Right ventricle myocardium inferior (tissue), 1 donor: ENCODE data around the gene CHN1. TPM values are rescaled to one million over a fixed set of nuclear protein-coding genes. Genes with fewer than 3 reads are reported as not detected.

Source experiments
- ATAC-seq: fragments of 200-7000 bp; cut with Tn5 transposase; one replicate; pipeline ENCODE4 v1.9.1; 2020; ENCODE audit warnings: mild to moderate bottlenecking, moderate library complexity
- DNase-seq: peaks from one replicate; pipeline ENCODE4 v3.0.0; 2021; ENCODE audit errors: missing footprints
- intact Hi-C: fragments of 100-400 bp; cut with DNase I; formaldehyde crosslinking; loops from one replicate; pipeline ENCODE4 v1.11.0; 2022
- total RNA-seq: library from RNA; stranded (reverse); fragmentation: NEBNext Ultra II Directional; extraction: Animal tissue kit (Norgen Biotek cat#: 25700); gene quantifications from one replicate; pipeline ENCODE4 v1.2.1, GENCODE V29; 2021
- donor health status: DM: no; HTN: yes; CAD: no; lungs with severe emphysema.

The CHN1 gene
- total RNA-seq, 1 donor from 2014 or later: 11.7 TPM

GRCh38 chr2:174846941-174847938 lies 157.9 kb downstream of the CHN1 start:
- no peak for DNase-seq
- peak; percentile 88 for ATAC-seq
- intact Hi-C loops: no loop called here

- DNase-seq: no peak
- intact Hi-C loops: no loop called here
Observed at GRCh38 chr2:174846218-174846617, 159.0 kb downstream of the CHN1 start.

DNA sequence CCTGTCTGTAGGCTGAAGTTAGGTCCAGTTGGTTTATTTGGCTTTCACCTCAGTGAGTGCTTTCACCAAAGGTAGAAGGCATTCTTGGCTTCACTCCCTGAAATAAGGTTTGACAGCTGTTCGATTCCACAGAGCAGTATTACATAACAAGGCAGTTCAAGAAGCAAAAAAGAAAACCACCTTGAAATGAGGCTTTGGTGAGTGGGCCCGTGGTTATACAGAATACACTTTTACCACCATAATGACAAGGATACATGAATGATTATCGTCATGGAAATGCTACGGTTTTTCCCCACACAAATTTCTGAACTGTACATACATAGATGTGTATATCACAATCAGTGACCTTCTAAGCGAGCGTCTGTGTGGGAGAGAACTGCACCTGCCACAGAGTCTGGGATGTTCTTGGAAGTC lies 160.9 kb downstream of the CHN1 start:
- no peak for DNase-seq

More at GRCh38 chr2:174846218-174846617, 159.0 kb downstream of the CHN1 start:
- no peak for ATAC-seq

DNA sequence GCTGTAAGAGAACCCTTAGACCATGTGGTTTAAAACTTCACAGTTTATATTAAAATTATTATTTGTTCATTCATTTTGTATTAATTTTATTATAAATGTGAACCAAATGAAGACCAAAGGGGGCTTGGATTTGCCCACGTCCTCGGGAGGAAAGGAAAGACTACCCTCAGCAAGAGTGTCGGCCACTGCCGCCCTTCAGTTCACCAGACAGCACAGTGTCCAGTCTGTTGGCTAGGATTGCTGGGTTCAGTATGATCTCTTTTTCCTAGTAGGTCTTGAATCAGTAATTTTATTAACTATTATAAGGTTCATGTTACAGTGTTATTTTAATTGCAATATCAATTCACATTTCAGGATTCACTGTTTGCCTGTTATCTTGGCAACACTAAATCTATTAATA lies 162.7 kb downstream of the CHN1 start:
- intact Hi-C loops: no loop called here

More for the DNA sequence above, 160.9 kb downstream of the CHN1 start:
- intact Hi-C loops: no loop called here
- ATAC-seq: no peak

DNA sequence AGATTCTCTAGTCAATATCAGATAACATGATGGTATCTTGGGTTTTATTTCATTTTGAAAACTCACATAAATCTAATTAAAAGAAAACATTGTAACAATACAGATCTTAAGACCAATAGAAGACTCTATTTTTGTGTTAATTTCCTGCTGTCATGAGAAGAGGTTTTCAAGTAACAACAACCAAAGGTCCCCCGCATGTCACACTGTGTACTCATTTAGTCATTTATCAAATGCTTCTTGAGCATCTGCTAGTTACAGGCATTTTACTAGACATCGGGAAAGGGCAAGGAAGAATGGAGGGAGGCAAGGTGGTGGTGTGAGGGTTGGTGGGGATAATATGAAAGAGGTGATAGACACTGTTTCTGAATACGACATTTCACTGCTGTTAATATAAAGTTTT lies 163.2 kb downstream of the CHN1 start:
- intact Hi-C loops: no loop called here
- ATAC-seq (no peak), DNase-seq (no peak)

More for the DNA sequence above, 162.7 kb downstream of the CHN1 start:
- ATAC-seq (no peak), DNase-seq (no peak)

DNA sequence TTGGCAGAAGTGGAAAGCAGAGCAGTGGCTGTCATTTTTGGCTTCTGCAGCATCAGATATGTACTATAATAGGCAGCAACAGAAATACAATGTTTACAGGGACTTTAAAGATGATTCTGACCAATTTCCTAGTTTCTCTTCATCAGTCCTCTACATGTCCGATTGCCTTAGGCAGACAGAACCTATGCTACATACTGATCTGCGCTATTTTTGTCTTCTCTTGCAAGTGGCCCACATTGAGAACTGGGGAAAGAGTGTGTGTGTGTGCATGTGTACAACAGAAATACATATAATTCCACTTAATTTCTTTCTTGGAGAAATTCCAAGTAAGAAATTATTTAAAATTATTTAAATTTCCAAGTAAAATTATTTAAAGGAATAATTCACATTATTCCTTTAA lies 163.8 kb downstream of the CHN1 start:
- DNase-seq: no peak
- intact Hi-C loops: no loop called here
- no peak for ATAC-seq

GRCh38 chr2:174840436-174840835 lies 164.7 kb downstream of the CHN1 start:
- intact Hi-C loops: no loop called here
- no peak for ATAC-seq
- DNase-seq: no peak

GRCh38 chr2:174839662-174840061 lies 165.5 kb downstream of the CHN1 start:
- ATAC-seq: no peak
- intact Hi-C loops: no loop called here
- no peak for DNase-seq

DNA sequence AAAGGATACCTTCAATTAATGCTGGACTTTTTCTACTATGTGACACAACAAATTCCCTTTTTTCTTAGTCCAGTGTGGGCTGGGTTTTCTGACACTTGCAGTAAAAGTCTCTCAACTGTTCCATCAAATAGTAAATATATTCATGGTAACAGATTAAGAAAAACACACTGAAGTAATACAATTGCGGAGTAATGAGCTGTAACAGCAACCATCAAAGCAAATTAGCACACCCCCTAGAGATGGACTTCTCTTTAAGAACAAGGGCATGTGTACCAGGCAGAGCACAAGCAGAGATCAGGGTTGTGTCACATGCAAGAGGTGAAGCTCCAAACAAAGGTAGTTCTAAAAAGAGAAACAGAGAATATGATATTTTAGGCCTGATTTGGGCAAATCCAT lies 168.2 kb downstream of the CHN1 start:
- ATAC-seq (no peak), DNase-seq (no peak)
- intact Hi-C loops: no loop called here

- intact Hi-C loops: no loop called here
Observed at GRCh38 chr2:174836377-174836994, 168.7 kb downstream of the CHN1 start.

DNA sequence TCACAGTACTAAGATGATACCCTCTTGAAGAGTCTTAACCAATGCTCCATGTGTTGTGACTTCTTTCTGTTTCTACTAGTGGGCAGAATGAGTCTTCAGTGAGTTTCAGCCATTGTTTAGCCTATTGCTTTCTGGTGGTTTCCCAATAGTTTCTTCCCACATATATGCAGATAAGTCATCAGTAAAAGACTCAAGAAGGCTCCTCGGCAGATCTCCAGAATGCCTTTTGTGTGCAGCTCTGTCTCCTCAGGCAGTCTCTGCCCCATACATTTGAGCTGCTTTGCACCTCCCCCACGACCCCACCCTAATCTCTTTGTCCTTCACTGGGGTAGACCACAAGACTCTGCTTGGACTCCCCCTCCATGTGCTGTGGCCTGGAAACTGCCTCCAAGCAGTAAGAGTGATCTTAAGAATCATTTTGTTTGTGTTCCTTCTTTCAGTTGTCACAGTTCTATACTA lies 169.4 kb downstream of the CHN1 start:
- DNase-seq (no peak), ATAC-seq (no peak)
- intact Hi-C loops: no loop called here

More at GRCh38 chr2:174836377-174836994, 168.7 kb downstream of the CHN1 start:
- no peak for ATAC-seq
- DNase-seq: no peak

DNA sequence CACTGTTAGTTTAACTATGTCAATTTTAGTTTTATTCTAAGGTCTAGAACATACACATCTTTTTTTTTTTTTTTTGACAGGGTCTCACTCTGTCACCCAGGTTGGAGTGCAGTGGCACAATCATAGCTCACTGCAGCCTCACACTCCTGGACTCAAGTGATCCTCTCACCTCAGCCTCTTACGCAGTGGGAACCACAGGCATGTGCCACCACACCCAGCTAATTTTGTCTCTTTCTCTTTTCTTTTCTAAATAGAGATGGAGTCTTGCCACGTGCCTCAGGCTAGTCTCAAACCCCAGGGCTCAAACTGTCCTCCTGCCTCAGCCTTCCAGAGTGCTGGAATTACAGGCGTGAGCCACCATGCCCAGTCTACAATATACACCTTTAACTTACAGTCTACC lies 171.4 kb downstream of the CHN1 start:
- no peak for ATAC-seq
- intact Hi-C loops: no loop called here

GRCh38 chr2:174830561-174830960 lies 174.6 kb downstream of the CHN1 start:
- intact Hi-C loops: no loop called here
- DNase-seq: no peak
- ATAC-seq: no peak

More for the DNA sequence above, 171.4 kb downstream of the CHN1 start:
- no peak for DNase-seq

- no peak for DNase-seq
- ATAC-seq: no peak
- intact Hi-C loops: no loop called here
Observed at GRCh38 chr2:174829550-174829949, 175.6 kb downstream of the CHN1 start.

GRCh38 chr2:174827371-174828369 lies 177.5 kb downstream of the CHN1 start:
- ATAC-seq (peak; percentile 48), DNase-seq (no peak)
- intact Hi-C loops: no loop called here

DNA sequence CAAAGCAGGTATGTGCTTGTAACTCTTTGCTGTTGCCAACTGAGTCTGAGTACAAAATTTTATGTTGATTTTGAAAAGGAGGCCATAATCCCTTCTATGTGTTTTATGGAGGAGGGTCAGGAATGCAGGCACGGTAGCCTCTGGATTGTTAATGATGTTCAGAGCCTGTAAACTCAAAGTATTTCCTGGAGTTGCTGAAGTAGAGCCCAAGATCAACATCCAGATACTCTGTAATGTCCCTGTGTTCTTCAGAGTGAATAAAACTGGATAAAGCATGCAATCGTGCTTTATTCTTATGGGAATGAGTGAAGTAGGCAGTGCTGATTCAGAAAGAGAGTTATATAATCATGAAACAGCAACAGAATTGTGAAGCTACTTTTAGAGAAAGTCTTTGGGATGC lies 179.1 kb downstream of the CHN1 start:
- ATAC-seq (no peak), DNase-seq (no peak)
- intact Hi-C loops: no loop called here

GRCh38 chr2:174824068-174824467 lies 181.1 kb downstream of the CHN1 start:
- DNase-seq (no peak), ATAC-seq (no peak)
- intact Hi-C loops: no loop called here

DNA sequence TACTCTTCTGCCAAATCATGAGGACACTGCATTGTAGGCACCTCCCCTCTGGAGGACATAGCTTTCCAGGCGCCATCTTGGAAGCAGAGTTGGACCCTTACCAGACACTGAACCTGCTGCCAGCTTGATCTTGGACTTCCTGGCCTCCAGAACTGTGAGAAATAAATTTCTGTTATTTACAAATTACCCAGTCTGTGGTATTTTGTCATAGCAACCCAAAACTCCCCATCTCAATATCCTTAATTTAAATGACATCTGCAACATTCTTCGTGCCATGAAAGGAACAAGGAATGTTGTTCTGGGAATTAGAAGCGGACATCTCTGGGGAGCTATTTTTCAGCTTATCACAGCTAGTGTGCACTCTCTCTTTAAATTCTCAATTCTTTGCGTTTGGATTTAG lies 183.6 kb downstream of the CHN1 start:
- DNase-seq (no peak), ATAC-seq (no peak)
- intact Hi-C loops: no loop called here

GRCh38 chr2:174820361-174820760 lies 184.8 kb downstream of the CHN1 start:
- intact Hi-C loops: no loop called here
- no peak for DNase-seq
- no peak for ATAC-seq
